Liver (tissue), 3 donors: Measurements from ENCODE around the gene QKI.

Source experiments
- HNF4A ChIP-seq, 2 donors: conservative IDR thresholded peaks; 2 replicates each; pipeline ENCODE4 v1.6.1; 2016; ENCODE audit warnings: antibody characterized with exemption in 2 of 2, mild to moderate bottlenecking in 2 of 2
- RAD21 ChIP-seq, 2 donors: IDR thresholded peaks; 2 replicates each; pipeline ENCODE4 v1.6.1; 2016; ENCODE audit warnings: antibody characterized with exemption in 2 of 2, mild to moderate bottlenecking in 2 of 2
- RXRA ChIP-seq, 2 donors: IDR thresholded peaks; 2 replicates each; pipeline ENCODE4 v1.6.1; 2017 to 2018; ENCODE audit warnings: antibody characterized with exemption in 2 of 2, mild to moderate bottlenecking in 1 of 2
- TF ChIP-seq, protein P1 (sequence below): IDR thresholded peaks from 2 replicates; pipeline ENCODE4 v1.6.1; 2016; ENCODE audit warnings: antibody characterized with exemption
- TF ChIP-seq, protein P2 (sequence below): fragments of 150-350 bp; IDR thresholded peaks from 2 replicates; pipeline ENCODE4 v1.5.1; 2017; ENCODE audit warnings: improper control_type of control experiment, low read depth, low read length; ENCODE audit not compliant: missing input control
- TF ChIP-seq, protein P3 (sequence below): IDR thresholded peaks from 2 replicates; pipeline ENCODE4 v1.6.1; 2016; ENCODE audit warnings: antibody characterized with exemption, mild to moderate bottlenecking
- TF ChIP-seq, protein P4 (sequence below): IDR thresholded peaks from 2 replicates; pipeline ENCODE4 v1.6.1; 2016; ENCODE audit warnings: antibody characterized with exemption
- donor health status: healthy.
- donor health status: healthy.

DNA sequence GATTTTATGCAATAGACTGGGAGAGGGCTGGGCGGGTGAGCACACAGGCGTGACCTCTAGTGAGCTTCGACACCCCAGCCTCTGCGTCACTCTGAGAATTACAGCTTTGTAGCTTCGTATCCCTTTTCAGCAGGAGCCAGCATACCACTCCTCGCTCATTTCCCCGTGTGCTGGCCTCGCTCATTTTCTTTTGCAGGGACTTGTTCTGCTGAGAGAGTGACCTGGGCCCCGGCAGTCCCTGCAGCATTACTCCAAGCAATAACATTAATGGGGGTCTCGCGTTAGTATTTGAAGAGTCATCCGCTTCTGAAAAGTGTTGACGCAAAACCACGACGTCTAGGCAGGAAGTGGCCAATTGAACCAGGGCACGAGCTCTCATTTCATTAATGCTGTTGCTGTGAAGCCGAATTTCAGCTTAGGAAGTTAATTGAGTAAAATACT, 193.7 kb downstream of the QKI start:
- TF ChIP-seq, protein P1, sequence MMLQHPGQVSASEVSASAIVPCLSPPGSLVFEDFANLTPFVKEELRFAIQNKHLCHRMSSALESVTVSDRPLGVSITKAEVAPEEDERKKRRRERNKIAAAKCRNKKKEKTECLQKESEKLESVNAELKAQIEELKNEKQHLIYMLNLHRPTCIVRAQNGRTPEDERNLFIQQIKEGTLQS, result no peak
- TF ChIP-seq HNF4A (conservative IDR thresholded peaks at IDR 0.05), result no peak
- TF ChIP-seq, protein P2, sequence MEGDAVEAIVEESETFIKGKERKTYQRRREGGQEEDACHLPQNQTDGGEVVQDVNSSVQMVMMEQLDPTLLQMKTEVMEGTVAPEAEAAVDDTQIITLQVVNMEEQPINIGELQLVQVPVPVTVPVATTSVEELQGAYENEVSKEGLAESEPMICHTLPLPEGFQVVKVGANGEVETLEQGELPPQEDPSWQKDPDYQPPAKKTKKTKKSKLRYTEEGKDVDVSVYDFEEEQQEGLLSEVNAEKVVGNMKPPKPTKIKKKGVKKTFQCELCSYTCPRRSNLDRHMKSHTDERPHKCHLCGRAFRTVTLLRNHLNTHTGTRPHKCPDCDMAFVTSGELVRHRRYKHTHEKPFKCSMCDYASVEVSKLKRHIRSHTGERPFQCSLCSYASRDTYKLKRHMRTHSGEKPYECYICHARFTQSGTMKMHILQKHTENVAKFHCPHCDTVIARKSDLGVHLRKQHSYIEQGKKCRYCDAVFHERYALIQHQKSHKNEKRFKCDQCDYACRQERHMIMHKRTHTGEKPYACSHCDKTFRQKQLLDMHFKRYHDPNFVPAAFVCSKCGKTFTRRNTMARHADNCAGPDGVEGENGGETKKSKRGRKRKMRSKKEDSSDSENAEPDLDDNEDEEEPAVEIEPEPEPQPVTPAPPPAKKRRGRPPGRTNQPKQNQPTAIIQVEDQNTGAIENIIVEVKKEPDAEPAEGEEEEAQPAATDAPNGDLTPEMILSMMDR, result no peak
- TF ChIP-seq, protein P3, sequence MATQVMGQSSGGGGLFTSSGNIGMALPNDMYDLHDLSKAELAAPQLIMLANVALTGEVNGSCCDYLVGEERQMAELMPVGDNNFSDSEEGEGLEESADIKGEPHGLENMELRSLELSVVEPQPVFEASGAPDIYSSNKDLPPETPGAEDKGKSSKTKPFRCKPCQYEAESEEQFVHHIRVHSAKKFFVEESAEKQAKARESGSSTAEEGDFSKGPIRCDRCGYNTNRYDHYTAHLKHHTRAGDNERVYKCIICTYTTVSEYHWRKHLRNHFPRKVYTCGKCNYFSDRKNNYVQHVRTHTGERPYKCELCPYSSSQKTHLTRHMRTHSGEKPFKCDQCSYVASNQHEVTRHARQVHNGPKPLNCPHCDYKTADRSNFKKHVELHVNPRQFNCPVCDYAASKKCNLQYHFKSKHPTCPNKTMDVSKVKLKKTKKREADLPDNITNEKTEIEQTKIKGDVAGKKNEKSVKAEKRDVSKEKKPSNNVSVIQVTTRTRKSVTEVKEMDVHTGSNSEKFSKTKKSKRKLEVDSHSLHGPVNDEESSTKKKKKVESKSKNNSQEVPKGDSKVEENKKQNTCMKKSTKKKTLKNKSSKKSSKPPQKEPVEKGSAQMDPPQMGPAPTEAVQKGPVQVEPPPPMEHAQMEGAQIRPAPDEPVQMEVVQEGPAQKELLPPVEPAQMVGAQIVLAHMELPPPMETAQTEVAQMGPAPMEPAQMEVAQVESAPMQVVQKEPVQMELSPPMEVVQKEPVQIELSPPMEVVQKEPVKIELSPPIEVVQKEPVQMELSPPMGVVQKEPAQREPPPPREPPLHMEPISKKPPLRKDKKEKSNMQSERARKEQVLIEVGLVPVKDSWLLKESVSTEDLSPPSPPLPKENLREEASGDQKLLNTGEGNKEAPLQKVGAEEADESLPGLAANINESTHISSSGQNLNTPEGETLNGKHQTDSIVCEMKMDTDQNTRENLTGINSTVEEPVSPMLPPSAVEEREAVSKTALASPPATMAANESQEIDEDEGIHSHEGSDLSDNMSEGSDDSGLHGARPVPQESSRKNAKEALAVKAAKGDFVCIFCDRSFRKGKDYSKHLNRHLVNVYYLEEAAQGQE, result no peak
- TF ChIP-seq RAD21 (IDR thresholded peaks at IDR 0.05), result no peak
- no peak for TF ChIP-seq RXRA (IDR thresholded peaks at IDR 0.05)
- TF ChIP-seq, protein P4, sequence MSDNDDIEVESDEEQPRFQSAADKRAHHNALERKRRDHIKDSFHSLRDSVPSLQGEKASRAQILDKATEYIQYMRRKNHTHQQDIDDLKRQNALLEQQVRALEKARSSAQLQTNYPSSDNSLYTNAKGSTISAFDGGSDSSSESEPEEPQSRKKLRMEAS, result no peak
